ENCODE results near the gene EMSY. TPM values are rescaled to one million over a fixed set of nuclear protein-coding genes. Genes with fewer than 3 reads are reported as not detected.

EMSY gene
- total and polyA plus RNA-seq, 2 of the 13 experiments (the other 11 are each of a cell fraction or from before 2014, with no cell fraction given): 11.6 to 18.5 TPM

GRCh38 chr11:76567261-76567660, 122.4 kb downstream of the EMSY start:
- ChIA-PET POLR2A (no interaction called here), CTCF (ENCODE audit: low intra/inter-chr PET ratio, low total read pairs) (no interaction called here)
- H2AFZ ChIP-seq (ENCODE audit: low read length): no peak overlapping the region
- no peaks in the 10 kb centered on the region for H4K20me1 ChIP-seq (ENCODE audit: insufficient read depth, low read length)
- no peaks in the 10 kb centered on the region for H3K79me2 ChIP-seq (ENCODE audit: insufficient read depth, low read length)
- TF ChIP-seq ZFP36L2 (CRISPR knock-in tag; IDR thresholded peaks at IDR 0.05): no peak
- no peak overlapping the region for H3K27ac ChIP-seq (ENCODE audit: extremely low read length, insufficient read depth, low read length)
- H3K9me3 ChIP-seq (ENCODE audit: low read length): no peaks in the 10 kb centered on the region
- FAIRE-seq: no peak
- ATAC-seq: no peak
- no peak for DNase-seq (ENCODE audit: low spot score)
- H3K4me1 ChIP-seq (ENCODE audit: insufficient read depth, low read length): no peaks in the 10 kb centered on the region
- H3K4me3 ChIP-seq (replicated peaks in 1 of 3; ENCODE audit: insufficient read depth in 1 of 3, low read depth in 2 of 3, low read length in 3 of 3): no peak overlapping the region
- intact Hi-C loops (cut with micrococcal nuclease; ENCODE audit: unreplicated experiment): no loop called here
- no peak overlapping the region for H3K9ac ChIP-seq (ENCODE audit: insufficient read depth, low read depth, low read length)
- in situ Hi-C loops (cut with HindIII; ENCODE audit: extremely low pct_ligation_motif_present, low pct_unique_long_range_greater_than_20kb): no loop called here
- H3K36me3 ChIP-seq (replicated peaks in 1 of 2; ENCODE audit: control insufficient read depth in 1 of 2, insufficient read depth in 2 of 2, low read length in 2 of 2): no peaks in the 10 kb centered on the region
- no TSS peak for BruUV-seq (replicated peaks)
- H3K27me3 ChIP-seq (ENCODE audit: control insufficient read depth in 1 of 2, insufficient read depth in 2 of 2, low read length in 2 of 2): no peaks in the 10 kb centered on the region
- H3K4me2 ChIP-seq (ENCODE audit: low read depth, low read length): no peak overlapping the region
- whole genome bisulfite sequencing (ENCODE audit: low lambda C conversion rate): 24% methylated on average over 2 of the region's 3 CpGs

- CTCF ChIA-PET (ENCODE audit: low intra/inter-chr PET ratio, low total read pairs): no interaction called here
- 10% methylated on average over 4 of the region's 4 CpGs for WGBS (ENCODE audit: low lambda C conversion rate)
- POLR2A ChIA-PET: no interaction called here
Observed at GRCh38 chr11:76568139-76568538, 123.3 kb downstream of the EMSY start.

GRCh38 chr11:76568621-76569020, 123.8 kb downstream of the EMSY start:
- H3K4me3 ChIP-seq (replicated peaks in 1 of 3; ENCODE audit: insufficient read depth in 1 of 3, low read depth in 2 of 3, low read length in 3 of 3): no peak overlapping the region
- no peak for FAIRE-seq
- no peaks in the 10 kb centered on the region for H3K4me1 ChIP-seq (ENCODE audit: insufficient read depth, low read length)
- H2AFZ ChIP-seq (ENCODE audit: low read length): no peak overlapping the region
- no peaks in the 10 kb centered on the region for H4K20me1 ChIP-seq (ENCODE audit: insufficient read depth, low read length)
- in situ Hi-C loops (cut with HindIII; ENCODE audit: extremely low pct_ligation_motif_present, low pct_unique_long_range_greater_than_20kb): no loop called here
- no TSS peak for BruUV-seq (replicated peaks)
- no peak overlapping the region for H3K9ac ChIP-seq (ENCODE audit: insufficient read depth, low read depth, low read length)
- no peak for ATAC-seq
- no peaks in the 10 kb centered on the region for H3K9me3 ChIP-seq (ENCODE audit: low read length)
- 0% methylated on average over 1 of the region's 1 CpG for WGBS (ENCODE audit: low lambda C conversion rate)
- H3K27me3 ChIP-seq (ENCODE audit: control insufficient read depth in 1 of 2, insufficient read depth in 2 of 2, low read length in 2 of 2): no peaks in the 10 kb centered on the region
- no peak for DNase-seq (ENCODE audit: low spot score)
- ChIA-PET POLR2A (no interaction called here), CTCF (ENCODE audit: low intra/inter-chr PET ratio, low total read pairs) (no interaction called here)
- H3K4me2 ChIP-seq (ENCODE audit: low read depth, low read length): no peak overlapping the region
- intact Hi-C loops (cut with micrococcal nuclease; ENCODE audit: unreplicated experiment): no loop called here
- no peak overlapping the region for H3K27ac ChIP-seq (ENCODE audit: extremely low read length, insufficient read depth, low read length)
- H3K36me3 ChIP-seq (replicated peaks in 1 of 2; ENCODE audit: control insufficient read depth in 1 of 2, insufficient read depth in 2 of 2, low read length in 2 of 2): no peaks in the 10 kb centered on the region
- H3K79me2 ChIP-seq (ENCODE audit: insufficient read depth, low read length): no peaks in the 10 kb centered on the region
- TF ChIP-seq ZNF749 (CRISPR knock-in tag; IDR thresholded peaks at IDR 0.05; ENCODE audit: borderline replicate concordance) (no peak), HNRNPK (IDR thresholded peaks at IDR 0.05; ENCODE audit: low read depth, low read length, poor library complexity, severe bottlenecking) (no peak), HHEX (CRISPR knock-in tag; IDR thresholded peaks at IDR 0.05) (no peak), MLXIP (CRISPR knock-in tag; IDR thresholded peaks at IDR 0.05; ENCODE audit: borderline replicate concordance) (no peak), CREBL2 (CRISPR knock-in tag; IDR thresholded peaks at IDR 0.05; ENCODE audit: borderline replicate concordance) (no peak), RORA (CRISPR knock-in tag; IDR thresholded peaks at IDR 0.05) (no peak), ZNF496 (CRISPR knock-in tag; IDR thresholded peaks at IDR 0.05; ENCODE audit: insufficient replicate concordance) (no peak)

More at GRCh38 chr11:76568139-76568538, 123.3 kb downstream of the EMSY start:
- H3K4me1 ChIP-seq (ENCODE audit: insufficient read depth, low read length): no peaks in the 10 kb centered on the region
- no peaks in the 10 kb centered on the region for H3K79me2 ChIP-seq (ENCODE audit: insufficient read depth, low read length)
- H3K36me3 ChIP-seq (replicated peaks in 1 of 2; ENCODE audit: control insufficient read depth in 1 of 2, insufficient read depth in 2 of 2, low read length in 2 of 2): no peaks in the 10 kb centered on the region
- H4K20me1 ChIP-seq (ENCODE audit: insufficient read depth, low read length): no peaks in the 10 kb centered on the region
- no peak overlapping the region for H3K4me2 ChIP-seq (ENCODE audit: low read depth, low read length)
- ATAC-seq (no peak), FAIRE-seq (no peak), DNase-seq (ENCODE audit: low spot score) (no peak)
- TF ChIP-seq EZH2 (conservative IDR thresholded peaks at IDR 0.05; ENCODE audit: low read depth, low read length) (no peak), CREM (IDR thresholded peaks at IDR 0.05) (no peak), CREM (CRISPR knock-in tag; IDR thresholded peaks at IDR 0.05) (no peak), THYN1 (CRISPR knock-in tag; IDR thresholded peaks at IDR 0.05; ENCODE audit: borderline replicate concordance, low read depth) (no peak), SMC3 (IDR thresholded peaks at IDR 0.05; ENCODE audit: low read length) (no peak)
- no peak overlapping the region for H3K9ac ChIP-seq (ENCODE audit: insufficient read depth, low read depth, low read length)
- H3K27me3 ChIP-seq (ENCODE audit: control insufficient read depth in 1 of 2, insufficient read depth in 2 of 2, low read length in 2 of 2): no peaks in the 10 kb centered on the region
- intact Hi-C loops (cut with micrococcal nuclease; ENCODE audit: unreplicated experiment): no loop called here
- no peak overlapping the region for H3K4me3 ChIP-seq (replicated peaks in 1 of 3; ENCODE audit: insufficient read depth in 1 of 3, low read depth in 2 of 3, low read length in 3 of 3)
- H2AFZ ChIP-seq (ENCODE audit: low read length): no peak overlapping the region
- no peaks in the 10 kb centered on the region for H3K9me3 ChIP-seq (ENCODE audit: low read length)
- no TSS peak for BruUV-seq (replicated peaks)
- in situ Hi-C loops (cut with HindIII; ENCODE audit: extremely low pct_ligation_motif_present, low pct_unique_long_range_greater_than_20kb): no loop called here
- H3K27ac ChIP-seq (ENCODE audit: extremely low read length, insufficient read depth, low read length): no peak overlapping the region
